Right lung (tissue), 5 donors: Measurements from ENCODE around the gene FAN1. TPM values are rescaled to one million over a fixed set of nuclear protein-coding genes. Genes with fewer than 3 reads are reported as not detected.

ENCODE experiments used
- polyA plus RNA-seq, 5 donors: library from polyadenylated mRNA; unstranded; fragments of 120-200 nt; gene quantifications; one replicate each; pipeline versions ENCODE4 v1.2.1 to v1.2.3, GENCODE V29; 2013; ENCODE audit warnings: inconsistent platforms in 1 of 5, low replicate concordance in 1 of 5; ENCODE audit not compliant: insufficient read length in 5 of 5, insufficient read depth in 1 of 5

Gene FAN1
- polyA plus RNA-seq, 5 donors = 25.5 to 38.5 (median 31.0) TPM

Other genes with a start within 250 kb of the FAN1 start
- gene MTMR10, start 87.7 kb downstream of the FAN1 start, polyA plus RNA-seq = 10 to 100 TPM; 20.1 to 32.7 (median 30.5) TPM
- under 1 TPM in 1 of 5 donors, not detected in 4; 0.03 TPM for gene TRPM1, start 197.8 kb downstream of the FAN1 start, polyA plus RNA-seq